Forelimb muscle (tissue), 1 donor: ENCODE results near the gene CDC25C. TPM values are rescaled to one million over a fixed set of nuclear protein-coding genes. Genes with fewer than 3 reads are reported as not detected.
A peak's percentile ranks its signal among the peaks of the same experiment; 100 is the strongest.

Source experiments
- DNase-seq: peaks from one replicate; pipeline ENCODE4 v3.0.0-alpha.2; 2013; ENCODE audit warnings: low read depth
- polyA plus RNA-seq: library from polyadenylated mRNA; unstranded; fragments of 120-200 nt; gene quantifications from one replicate; pipeline ENCODE4 v1.2.1, GENCODE V29; 2013; ENCODE audit not compliant: insufficient read length

Gene CDC25C
- 2.4 TPM for polyA plus RNA-seq

- DNase-seq = peak; percentile 96
These were observed at the start of gene CDC25C for GRCh38 chr5:138331449-138332368. CDC25C (minus strand) TSS chr5:138331804; CDS start chr5:138331180, 624 bp downstream.

DNA sequence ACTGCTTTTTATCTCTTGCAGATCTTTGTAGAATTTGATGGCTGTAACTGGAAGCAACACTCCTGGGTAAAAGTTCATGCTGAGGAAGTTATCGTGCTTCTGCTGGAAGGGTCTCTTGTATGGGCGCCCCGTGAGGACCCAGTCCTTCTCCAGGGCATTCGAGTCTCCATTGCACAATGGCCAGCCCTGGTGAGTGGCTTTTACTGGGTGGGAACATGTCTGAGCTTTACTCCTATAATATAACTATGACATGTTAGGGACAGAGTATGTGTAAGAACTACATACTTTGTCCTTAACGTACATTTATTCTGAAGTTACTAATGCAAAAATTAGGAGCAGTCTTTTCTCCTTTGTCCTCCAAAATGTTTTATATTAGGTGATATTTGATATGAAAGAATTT lies 41.0 kb upstream of the CDC25C start:
- DNase-seq = no peak

GRCh38 chr5:138372225-138372624 lies 40.6 kb upstream of the CDC25C start:
- no peak for DNase-seq

DNA sequence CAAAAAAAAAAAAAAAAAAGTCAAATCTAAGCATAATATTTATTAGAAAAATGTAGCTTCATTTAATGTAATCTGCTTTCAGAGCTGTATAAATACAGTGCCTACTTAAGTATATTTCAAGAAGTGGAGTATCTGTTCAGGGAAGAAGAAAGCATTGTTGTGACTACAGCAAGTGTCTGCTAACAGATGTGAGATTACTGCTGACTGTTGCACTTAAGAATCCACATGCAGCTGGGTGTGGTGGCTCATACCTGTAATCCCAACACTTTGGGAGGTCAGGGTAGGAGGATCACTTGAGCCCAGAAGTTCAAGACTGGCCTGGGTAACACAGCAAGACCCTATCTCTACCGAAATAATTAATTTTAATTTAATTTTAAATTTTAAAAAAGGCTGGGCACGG lies 39.9 kb upstream of the CDC25C start:
- DNase-seq = no peak

DNA sequence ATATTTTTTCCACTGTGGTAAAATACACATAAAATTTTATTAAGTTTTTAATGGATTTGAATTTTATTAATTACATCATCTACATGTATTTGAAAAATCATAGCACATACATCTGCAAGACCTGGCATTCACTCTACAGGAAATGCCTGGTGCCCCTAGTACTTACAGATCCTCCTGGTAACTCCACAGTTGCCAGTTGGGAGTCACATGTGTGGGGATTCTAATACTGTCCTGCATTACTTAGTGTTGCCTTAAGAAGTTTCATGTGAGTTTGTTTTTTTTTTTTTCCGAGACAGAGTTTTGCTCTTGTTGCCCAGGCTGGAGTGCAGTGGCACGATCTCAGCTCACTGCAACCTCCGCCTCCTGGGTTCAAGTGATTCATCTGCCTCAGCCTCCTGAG lies 38.9 kb upstream of the CDC25C start:
- no peak for DNase-seq

- DNase-seq = no peak
These were observed 38.1 kb upstream of the CDC25C start for GRCh38 chr5:138369706-138370105.

- DNase-seq = no peak
These were observed 37.7 kb upstream of the CDC25C start for GRCh38 chr5:138369261-138369660.

DNA sequence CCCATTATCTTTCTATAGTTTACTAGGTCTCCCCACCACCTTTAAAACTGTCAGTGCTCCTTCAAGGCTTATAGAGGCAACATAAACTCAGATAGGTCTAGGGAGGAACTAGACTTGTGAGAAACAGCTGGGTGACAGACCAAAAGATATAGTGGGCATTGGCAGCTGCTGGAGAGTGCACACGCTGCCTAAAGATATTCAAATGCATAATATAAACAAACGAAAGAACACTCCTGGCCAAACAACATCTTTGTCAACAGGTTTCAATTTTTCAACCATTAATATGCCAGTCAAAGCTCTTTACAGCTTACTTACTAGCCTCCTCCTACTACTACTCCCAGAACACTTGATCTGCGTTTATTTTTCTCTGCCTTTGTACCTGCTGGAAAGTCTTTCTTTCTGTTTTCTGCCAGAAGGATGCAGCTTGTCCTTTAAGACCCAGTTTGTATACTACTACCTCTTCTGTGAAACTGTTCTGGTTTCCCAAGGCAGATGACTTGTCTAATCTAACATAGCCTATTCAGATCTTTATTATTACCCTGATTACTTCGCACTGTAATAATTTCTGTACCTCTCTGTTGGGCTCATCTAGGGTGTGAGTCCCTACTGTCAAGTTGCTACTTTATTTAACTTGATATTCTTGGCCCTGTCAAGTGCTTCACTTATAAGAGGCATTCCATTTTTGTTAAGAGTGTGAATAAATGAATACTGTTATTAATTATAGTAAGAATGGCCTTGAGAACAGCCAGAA lies 35.2 kb upstream of the CDC25C start:
- DNase-seq = no peak

- no peak for DNase-seq
These were observed 33.0 kb upstream of the CDC25C start for GRCh38 chr5:138364576-138364975.

- no peak for DNase-seq
These were observed 29.4 kb upstream of the CDC25C start for GRCh38 chr5:138360941-138361452.

- no peak for DNase-seq
These were observed 28.0 kb upstream of the CDC25C start for GRCh38 chr5:138359621-138360020.

DNA sequence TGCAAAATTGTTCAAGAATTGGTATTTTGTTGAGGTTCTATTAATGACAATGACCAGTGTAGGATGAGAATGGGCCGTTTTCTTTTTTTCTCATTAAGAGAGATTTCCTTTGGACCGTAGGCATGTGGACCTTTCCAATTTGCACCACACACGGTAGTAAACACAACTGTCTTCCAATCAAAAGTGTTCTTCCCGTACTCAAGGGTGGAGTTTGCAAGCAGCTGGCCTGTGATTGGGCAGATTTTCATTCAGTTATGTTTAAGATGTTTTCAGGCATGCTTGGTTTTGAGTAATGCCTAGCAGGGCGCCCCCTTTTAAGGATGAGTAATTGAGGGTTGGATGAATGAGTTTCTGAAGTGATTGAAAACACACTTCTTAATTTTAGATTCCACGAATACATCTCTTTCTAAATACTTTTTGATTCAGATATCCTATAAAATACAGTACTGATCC lies 23.3 kb upstream of the CDC25C start:
- no peak for DNase-seq

GRCh38 chr5:138354387-138354786 lies 22.8 kb upstream of the CDC25C start:
- no peak for DNase-seq

- DNase-seq = no peak
These were observed 22.0 kb upstream of the CDC25C start for GRCh38 chr5:138353560-138354080.

DNA sequence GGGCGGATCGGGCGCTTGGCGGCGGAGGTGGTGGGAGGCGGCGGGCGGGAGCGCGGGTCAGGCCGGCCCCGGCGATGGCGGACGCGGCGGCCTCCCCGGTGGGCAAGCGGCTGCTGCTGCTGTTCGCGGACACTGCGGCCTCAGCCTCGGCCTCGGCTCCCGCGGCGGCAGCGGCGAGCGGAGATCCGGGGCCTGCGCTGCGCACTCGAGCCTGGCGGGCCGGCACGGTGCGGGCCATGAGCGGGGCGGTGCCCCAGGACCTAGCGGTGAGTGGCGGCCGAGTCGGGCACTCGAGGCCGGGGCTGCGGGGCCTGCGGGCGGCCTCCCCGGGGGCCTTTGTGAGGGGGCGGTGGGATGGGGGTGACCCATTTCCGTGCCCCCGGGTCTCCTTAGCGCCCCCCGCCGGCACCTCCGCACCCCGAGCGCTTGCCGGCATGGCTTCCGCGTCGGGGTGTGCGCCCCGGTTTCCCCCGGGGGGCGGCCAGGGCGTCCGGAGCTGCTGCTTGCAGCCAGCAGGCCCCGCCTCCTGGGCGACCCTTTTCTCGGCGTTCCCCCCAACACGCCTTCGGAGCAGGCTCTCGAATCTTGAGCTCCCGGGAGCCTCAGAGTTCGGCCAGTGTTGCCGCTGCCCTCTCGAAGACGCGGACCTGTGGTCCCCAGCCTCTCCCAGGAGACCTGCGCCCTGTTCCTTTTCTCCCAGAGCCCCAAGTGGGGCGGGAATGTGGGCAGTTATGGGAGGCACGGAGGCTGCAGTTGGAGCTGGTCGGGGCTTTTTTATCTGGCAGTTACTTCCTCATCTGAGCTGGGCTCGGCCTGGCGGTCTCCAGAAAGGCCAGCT lies 21.3 kb upstream of the CDC25C start:
- no peak for DNase-seq

DNA sequence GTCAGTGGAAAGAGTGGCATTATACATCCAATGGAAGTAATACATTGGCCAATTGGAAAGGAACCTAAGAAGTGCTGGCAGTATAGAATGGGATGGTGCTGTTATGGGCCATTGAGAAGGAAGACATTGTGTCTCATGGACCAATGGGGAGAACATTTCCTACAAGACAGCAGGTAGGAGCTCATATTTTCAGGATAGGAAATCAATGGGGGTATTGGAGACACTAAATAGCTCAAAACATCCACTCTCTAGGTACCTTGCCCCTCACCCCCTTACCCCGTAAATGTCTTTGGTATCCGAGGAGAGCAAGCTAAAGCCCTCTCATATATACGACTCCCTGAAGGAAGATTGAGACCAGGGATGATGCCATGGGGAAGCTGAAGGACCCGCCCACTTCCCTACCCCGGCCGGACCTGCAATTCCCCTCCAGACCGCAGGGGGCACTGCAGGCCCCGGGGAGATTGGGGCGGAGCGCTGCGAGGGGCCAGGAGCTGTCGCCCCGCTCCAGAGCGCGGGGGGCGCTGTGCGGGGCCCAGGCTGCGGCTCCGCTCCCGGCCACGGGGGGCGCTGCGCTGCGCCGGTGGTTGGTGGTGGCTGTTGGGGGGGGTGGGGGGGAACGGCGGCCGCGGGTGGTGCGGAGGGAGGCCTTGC lies 20.6 kb upstream of the CDC25C start, which contains the start of gene KDM3B:
Gene KDM3B (plus strand): TSS at position 615 of the 651 bp plus-strand sequence. CDS start 111 bp downstream, outside the sequence.
- no peak for DNase-seq

DNA sequence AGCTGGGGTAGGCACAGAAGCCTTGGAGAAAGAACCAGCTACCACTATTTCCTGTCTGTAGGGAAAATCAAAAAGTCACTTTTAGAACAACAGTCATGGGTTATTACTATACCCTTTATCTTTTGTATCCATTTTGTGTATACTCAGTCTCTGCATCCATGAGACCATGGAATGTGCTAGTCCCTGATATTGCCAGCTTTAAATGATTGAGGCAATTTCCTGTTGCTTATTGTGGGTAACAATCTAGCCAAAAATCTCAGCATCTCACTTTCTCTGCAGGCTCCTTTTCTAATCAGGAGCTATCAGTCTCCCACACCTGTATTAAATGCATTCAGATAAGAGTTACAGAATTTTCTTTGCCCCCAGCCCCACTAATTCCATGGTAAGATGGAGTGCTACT lies 19.9 kb upstream of the CDC25C start:
- DNase-seq = no peak

- DNase-seq = no peak
These were observed 19.5 kb upstream of the CDC25C start for GRCh38 chr5:138351056-138351455.

GRCh38 chr5:138350563-138350890 lies 18.9 kb upstream of the CDC25C start:
- DNase-seq = no peak

DNA sequence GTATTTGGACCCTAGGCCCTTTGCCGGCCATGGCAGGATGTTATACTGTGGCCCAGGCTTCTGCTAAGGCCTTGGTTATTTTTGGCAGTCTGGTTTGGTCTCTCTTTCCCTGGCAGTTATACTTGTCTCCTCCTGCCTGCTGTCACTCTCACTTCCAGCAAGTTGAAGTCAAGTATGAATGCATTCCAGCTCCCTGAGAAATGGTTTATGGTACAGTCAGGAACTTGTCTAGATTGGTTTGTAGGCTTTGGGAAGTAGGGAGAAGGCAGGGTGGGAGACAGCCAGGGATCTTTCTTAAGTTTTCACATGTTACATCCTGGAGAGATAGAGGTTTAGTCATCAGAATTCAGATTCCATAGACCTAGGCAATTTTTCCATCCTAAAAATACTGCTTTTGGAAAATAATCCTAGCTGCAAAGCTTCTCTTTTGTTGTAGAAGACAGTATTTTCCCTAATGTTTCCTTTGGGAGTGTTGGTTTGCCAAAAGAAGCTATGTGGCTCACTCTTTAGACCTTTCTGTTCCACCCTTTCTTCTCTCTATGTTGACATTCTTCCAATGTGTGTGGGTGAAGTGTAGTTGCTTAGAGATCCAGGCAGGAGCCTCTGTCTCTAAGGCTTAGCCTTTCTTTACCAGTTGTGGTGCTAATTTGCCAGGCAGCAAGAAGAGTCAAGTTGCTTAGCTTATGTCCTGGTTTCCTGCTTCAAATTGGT lies 18.4 kb upstream of the CDC25C start:
- no peak for DNase-seq
